GM12865 (cell line): ENCODE results near the gene CCDC97.
"Not testable (repeated sequence)": the region's sequence is repeated elsewhere in the genome, so short reads cannot be mapped to it uniquely, and the experiment has no call there.

Source experiments
- DNase-seq: peaks from one replicate; pipeline ENCODE4 v3.0.0; 2010; ENCODE audit warnings: low read depth
- H3K4me3 ChIP-seq: 2 replicates; pipeline ENCODE4 v1.5.1; 2011; ENCODE audit warnings: mild to moderate bottlenecking, low read depth, low read length, control low read depth
- TF ChIP-seq, protein P1 (sequence below): IDR thresholded peaks from 2 replicates; pipeline ENCODE4 v1.5.1; 2011; ENCODE audit warnings: low read length, control low read depth, low read depth, inconsistent platforms; ENCODE audit not compliant: insufficient read depth; ENCODE audit errors: missing control alignments

Gene CCDC97

DNA sequence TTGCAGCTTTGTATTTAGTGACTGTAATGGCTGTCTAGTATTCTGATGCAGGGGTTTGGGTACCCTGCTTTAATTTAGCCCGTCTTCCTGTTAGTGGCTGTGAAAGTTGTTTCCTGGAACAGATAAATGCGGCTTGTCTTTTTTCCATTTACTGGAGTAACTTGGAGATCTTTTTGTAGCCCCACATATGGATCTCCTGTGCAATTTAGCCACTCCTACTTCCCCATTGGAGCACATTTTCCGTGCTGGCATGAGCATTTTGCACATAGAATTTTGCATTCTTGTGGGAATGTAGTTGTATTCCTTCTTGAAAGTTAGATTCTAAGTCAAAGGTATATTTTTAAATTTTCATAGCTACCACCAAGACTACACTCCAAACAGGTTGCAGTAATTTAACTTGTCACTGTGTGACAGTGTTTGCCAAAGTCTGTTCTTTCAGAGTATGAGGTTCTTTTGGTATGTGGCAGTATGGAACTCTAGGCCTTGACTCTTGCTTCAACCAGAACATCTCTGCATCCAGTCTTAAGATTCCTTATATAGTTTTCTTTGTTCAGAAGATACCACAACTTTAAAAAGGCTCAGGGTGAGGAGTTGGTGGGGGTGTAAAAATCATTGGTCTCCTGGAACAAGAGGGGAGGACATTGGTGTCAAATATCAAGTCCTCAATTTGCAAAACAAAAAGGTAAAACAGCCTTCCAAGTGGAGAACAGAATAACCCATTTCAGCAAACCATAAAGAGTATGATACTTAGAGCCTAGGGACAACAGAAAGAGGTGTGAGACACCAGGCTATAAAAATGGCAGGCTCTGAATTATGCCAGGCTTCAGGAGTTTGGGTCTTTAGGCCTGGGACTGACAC is 21.1 kb upstream of the CCDC97 start:
- DNase-seq = no peak
- H3K4me3 ChIP-seq = no peak overlapping the region
- TF ChIP-seq, protein P1, sequence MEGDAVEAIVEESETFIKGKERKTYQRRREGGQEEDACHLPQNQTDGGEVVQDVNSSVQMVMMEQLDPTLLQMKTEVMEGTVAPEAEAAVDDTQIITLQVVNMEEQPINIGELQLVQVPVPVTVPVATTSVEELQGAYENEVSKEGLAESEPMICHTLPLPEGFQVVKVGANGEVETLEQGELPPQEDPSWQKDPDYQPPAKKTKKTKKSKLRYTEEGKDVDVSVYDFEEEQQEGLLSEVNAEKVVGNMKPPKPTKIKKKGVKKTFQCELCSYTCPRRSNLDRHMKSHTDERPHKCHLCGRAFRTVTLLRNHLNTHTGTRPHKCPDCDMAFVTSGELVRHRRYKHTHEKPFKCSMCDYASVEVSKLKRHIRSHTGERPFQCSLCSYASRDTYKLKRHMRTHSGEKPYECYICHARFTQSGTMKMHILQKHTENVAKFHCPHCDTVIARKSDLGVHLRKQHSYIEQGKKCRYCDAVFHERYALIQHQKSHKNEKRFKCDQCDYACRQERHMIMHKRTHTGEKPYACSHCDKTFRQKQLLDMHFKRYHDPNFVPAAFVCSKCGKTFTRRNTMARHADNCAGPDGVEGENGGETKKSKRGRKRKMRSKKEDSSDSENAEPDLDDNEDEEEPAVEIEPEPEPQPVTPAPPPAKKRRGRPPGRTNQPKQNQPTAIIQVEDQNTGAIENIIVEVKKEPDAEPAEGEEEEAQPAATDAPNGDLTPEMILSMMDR = no peak

DNA sequence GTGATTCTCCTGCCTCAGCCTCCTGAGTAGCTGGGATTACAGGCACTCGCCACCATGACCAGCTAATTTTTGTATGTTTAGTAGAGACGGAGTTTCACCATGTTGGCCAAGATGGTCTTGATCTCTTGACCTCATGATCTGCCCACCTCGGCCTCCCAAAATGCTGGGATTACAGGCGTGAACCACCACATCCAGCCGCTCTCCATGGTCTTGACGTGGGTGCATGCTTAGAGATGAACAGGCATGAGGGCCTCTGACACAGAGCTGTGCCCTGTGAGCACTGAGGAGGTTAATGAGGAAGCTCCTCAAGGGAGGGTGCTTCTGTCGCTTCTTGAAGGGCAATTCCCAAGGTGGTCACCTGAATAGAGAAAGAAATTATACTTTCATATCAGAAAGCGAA is 20.2 kb upstream of the CCDC97 start:
- H3K4me3 ChIP-seq, DNase-seq: not testable (repeated sequence)

DNA sequence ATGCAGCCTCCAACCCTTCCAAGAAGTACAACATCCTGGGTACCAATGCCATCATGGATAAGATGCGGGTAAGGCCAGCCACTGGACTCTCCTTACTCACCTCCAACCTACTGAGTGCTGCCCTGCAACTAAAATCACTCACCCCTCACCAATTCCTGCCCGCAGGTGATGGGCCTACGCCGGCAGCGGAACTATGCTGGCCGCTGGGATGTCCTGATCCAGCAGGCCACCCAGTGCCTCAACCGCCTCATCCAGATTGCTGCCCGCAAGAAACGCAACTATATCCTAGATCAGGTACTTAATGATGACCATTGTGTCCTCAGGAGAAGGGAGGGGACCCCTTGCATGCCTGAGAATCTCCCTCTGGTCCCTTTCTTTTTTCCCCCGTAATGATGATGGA is 15.6 kb upstream of the CCDC97 start:
- TF ChIP-seq, protein P1 = no peak
- no peak overlapping the region for H3K4me3 ChIP-seq
- no peak for DNase-seq

DNA sequence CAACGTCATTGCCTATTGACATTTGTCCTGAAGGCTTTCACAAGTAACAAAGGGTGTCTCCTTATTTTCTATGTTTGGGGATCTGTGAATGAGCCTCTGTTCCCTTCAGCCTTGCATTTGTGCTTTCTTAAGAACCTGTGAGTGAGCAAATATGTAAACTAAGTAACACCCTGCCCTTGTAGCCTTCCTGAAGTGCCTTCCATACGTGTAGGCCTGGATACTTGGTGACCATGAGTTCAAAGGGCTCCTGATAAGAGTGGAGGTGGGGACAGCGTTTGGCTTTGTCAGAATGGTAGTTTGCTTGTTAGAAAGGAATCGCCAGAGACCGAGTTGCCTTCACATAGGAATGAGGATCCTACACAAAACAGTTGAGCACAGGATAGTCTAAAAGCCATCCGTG is 14.5 kb upstream of the CCDC97 start:
- TF ChIP-seq, protein P1 = no peak
- H3K4me3 ChIP-seq = no peak overlapping the region
- no peak for DNase-seq

DNA sequence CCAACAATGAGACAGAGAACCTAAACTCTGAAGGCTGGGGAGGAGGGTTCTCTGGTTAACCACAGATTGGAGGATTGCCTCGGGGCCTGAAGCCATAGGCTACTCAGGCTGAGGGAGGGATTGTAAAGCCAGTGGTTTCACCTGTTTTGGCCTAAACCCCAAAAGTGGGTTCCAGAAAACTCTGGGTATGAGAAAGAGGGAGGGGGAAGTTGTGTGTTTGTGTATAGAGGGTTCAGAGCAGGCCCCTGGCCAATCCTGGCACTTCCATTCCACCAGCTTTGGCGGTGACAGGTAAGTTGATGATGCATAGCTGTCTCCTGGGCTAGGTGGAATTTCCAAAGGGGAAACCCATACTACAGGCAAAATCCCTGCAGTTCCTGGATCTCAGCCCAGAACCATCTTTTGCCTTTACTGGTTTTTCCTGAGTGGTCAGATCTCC is 13.5 kb upstream of the CCDC97 start:
- TF ChIP-seq, protein P1 = no peak
- no peak overlapping the region for H3K4me3 ChIP-seq
- peak; percentile 50 for DNase-seq

DNA sequence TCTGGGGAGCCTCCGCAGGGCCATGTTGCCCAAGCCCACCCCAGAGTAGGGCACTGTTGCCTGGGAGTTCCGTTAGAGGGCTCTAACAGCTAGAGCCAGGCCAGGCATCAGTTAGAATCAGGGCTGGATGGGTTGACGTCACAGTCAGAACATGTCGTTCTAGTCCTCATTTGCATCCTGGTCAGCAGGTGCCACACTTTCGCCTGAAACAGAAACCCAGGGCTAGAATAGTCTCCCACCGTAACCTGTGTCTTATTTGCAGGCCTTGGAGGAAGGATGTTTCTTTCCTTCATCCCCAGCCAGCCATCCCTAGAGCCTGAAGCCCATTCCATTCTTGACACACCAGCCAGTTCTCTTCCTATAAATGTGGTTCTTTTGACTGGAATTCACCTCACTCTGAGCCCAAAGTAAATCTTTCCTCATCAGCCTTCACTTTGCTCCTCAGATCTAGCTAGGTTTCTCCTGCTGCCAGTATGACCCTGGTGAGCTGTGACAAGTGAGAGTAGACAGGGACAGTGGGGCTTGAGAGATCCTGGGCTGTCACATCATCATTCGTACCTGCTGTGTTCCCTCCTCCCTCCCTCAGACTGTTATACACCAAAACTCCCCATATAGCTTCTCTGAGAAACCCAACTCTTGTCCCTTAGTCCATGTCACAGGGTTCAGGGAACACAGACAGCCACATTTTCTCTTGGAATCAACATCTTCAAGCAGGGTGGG is 12.2 kb upstream of the CCDC97 start:
- peak; percentile 90 for DNase-seq
- H3K4me3 ChIP-seq = peak overlapping the region; percentile 23
- TF ChIP-seq, protein P1 = no peak

DNA sequence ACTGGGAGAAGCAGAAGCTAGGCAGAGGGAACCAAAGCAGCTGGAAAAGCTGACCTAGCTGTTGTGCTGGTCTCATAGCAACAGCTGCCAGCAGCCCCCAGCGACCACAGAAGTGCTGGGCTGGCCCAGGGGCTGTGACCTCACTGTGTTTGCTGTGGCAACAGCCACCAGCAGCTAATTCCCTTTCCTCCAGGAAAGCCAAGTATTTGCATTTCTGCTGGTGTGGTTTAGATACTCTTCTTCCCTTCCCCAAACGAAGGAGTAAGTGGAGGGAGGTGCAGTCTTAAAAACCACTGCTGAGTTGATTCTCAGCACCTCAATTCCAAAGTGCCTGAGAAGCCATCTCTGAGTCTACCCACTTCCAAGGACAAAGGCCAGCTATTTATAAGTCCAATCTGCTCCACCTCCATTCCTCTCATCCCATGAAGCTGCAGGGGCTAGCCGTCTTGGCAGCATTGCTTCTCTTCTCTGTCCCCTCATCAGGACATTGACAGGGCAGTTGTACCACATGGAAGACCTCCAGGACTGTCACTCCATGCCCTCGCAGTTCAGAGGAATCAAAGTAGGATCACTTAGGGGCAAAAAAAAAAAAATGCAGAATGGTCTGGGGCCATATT is 11.5 kb upstream of the CCDC97 start:
- 0 out of 2 replicates have a peak overlapping the region, but pooled peaks have one; percentile 23 for H3K4me3 ChIP-seq
- peak; percentile 69 for DNase-seq

More for the DNA sequence above, 11.5 kb upstream of the CCDC97 start:
- TF ChIP-seq, protein P1 = no peak
